GM19351 (cell line): ENCODE data around the gene PPP1R7.

Experiments
- ATAC-seq: cut with Tn5 transposase; IDR thresholded peaks from one replicate; pipeline ENCODE4 v1.9.1; 2021; ENCODE audit warnings: mild to moderate bottlenecking, moderate library complexity; ENCODE audit not compliant: unreplicated experiment

Gene PPP1R7

DNA sequence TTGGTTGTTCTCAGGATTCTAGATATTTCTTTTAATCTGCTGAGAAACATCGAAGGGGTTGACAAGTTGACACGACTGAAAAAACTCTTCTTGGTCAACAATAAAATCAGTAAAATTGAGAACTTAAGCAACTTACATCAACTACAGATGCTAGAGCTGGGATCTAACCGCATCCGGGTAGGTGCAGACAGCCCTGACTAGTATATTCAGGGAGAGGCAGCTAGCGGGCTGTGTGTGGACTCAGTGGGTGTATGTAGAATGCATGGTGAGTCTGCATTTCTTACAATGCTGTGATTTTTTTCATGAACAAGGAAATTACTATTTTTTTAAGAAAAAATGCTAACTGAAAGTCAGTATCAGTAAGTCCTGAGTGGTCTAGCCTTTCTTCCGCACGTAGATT is 10.1 kb downstream of the PPP1R7 start:
- no peak for ATAC-seq

DNA sequence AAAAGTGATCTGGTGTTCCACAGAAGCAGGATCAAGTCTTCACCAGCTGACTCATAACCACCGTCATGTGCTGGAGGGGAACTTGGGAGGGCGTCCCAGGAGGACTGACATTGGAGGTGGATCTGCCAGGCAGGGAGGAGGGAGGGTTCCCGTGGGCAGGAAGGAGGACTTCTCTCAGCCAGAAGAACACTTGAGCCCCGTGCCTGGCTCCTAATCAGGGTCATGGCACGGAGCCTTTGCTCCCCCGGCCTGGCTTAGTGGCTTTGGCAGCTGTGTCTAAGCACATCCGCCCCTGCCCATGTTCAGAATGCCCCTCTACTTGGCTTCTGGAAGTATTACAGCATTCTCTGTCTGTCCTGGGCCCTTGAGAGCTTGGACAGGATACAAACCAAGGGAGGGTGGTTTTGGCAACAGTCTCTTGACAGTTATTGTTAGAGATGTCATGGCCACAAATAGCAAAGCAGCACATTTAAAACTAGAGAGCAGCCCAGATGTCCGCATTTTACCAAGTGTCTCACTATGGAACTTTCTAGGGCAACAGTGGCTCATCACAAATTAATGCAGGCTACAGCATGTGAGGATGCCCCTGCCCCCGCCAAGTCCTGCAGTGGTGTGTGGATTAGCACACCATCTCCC is 11.5 kb downstream of the PPP1R7 start:
- no peak for ATAC-seq

DNA sequence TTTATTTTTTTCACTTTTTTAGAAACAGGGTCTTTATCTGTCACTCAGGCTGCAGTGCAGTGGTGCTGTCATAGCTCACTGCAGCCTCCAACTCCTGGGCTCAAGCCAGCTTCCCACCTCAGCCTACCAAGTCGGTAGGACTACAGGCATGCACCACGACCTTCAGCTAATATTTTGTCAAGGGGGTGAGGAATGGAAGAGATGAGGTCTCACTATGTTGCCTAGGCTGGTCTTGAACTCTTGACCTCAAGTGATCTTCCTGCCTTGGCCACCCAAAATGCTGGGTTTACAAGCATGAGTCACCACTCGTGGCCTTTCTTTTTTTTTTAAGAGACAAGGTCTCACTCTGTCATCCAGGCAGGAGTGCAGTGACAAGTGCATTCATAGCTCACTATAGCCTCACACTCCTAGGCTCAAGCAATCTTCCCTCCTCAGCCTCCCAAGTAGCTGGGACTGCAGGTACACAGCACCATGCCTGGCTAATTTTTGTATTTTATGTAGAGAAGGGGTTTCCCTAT is 13.4 kb downstream of the PPP1R7 start:
- no peak for ATAC-seq

DNA sequence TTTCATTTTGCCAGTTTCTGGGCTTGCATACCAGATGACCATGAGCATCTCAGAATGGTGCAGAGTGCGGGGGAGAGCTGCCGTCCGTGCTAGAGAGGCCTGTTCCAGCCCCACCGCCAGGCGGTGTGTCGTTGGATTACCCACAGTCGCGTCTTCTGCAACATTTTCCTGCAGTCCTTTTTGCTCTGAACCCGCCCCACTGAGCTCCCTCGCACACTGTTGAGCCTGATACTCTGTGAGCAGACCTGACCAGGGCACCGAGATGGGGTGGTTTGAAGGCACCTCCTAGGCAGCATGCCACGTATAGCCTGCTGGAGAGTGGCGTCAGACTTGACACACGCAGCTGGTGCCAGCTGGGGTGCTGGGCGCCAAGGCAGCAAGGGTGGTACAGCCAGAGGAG is 18.1 kb downstream of the PPP1R7 start:
- no peak for ATAC-seq

DNA sequence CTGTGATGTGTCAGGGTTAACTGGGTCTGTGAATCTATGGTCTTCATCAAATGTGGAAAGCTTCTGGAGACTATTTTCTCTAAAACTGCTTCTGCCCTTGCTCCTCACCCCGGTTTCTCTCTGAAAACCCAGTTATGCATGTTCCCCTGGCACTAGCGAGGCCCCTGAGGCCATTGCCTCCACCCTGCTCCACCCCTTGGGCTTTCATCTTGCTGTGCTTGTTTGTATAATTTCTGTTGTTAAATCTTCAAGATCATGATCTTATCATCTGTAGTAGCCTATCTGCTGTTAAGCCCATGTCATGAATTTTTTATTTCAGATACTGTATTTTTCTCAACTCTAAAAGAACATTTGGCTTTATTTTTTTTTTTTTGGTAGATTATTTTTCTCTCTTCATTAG is 23.3 kb downstream of the PPP1R7 start:
- ATAC-seq = no peak

DNA sequence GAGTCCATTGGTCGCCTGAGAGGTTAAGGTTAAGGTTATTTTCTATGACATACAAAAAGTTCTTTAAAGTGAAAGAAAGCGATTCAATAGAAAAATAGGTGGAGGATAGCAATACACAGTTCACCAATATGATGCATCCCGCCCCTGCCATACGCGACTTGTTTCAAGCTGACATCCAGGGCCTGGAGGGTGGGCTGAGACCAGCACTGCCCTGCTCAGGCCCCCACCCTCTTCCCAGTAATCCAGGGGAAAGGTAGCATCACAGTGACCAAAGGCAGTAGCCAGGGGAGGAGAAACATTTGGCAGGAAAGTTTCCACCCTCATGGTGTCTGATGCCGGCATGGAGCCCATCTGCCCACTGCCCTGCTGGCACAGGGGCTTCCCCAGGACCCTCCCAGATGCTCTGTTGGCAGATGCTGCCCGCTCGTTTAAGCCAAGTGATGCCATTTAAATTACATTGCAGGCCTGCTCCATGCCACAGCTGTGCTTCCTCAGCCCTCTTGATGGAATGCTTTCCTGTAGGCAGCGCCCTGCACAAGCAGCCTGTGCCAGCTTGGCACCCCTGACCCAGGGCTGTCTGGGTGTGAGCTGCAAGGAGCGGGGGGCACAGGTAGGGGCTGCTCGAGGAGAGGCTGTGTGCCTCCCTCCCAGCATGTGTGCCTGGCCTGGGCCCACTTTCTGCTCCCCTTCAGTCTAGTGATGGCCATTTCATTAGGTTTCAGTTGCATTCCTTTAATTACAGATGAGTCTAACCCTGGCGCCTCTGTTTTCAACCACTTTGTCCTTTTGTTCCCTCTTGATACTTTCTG is 27.5 kb downstream of the PPP1R7 start:
- ATAC-seq = no peak

DNA sequence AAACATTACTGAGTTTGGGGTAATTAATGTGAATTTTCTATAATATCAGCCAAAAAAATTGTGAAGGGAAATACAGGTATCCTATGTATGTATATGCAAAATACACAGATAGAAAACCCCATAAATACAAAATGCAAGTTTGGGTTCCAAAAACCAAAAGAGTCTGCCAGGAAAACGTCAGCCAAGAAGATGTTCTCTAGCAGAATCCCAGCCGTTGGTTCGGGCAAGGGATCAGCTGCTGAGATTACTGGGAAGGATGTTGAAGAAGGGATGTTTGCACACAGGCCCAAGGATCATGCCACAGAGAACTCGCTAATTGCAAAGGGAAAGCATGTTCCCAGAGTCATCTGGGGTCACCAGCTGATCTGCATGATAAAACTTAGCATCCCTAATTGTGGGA is 28.7 kb downstream of the PPP1R7 start:
- no peak for ATAC-seq

DNA sequence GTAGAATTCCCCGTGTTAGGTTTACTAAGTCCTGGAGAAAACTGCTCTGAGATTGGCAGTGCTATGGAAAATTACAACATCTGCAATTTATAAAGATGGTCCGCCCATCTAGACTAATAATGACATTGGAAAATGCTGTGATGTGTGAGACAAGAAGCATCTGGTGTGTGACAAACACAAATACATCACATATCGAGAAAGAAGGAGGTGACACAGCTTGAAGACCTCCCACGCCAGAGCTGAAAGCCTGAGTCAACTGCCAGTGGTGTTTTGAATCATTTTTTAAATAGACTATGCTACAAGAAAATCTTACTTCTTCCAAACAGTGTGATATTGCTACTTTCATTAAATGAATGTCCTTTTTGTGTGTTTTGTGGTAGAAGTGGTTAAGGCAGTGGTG is 29.6 kb downstream of the PPP1R7 start:
- ATAC-seq = no peak

DNA sequence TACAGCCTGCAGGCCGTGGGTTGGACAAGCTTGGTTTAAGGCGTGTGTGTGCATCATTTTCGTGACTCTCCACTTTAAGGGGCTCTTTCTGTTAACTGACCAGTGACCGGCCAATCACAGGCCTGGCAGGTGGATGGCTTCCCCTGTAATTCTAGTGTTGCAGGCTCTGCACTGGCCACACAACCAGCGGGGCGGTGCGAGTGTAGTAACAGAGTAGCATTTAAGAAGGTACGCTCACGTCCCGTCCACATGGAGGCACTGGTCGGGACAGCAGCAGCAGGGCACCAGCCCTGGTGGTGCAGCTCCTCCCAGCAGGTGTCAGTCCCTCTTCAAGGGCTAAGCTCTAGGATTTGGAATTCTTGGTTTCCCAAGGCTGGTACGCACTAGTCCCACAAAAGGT is 30.2 kb downstream of the PPP1R7 start:
- ATAC-seq = no peak

DNA sequence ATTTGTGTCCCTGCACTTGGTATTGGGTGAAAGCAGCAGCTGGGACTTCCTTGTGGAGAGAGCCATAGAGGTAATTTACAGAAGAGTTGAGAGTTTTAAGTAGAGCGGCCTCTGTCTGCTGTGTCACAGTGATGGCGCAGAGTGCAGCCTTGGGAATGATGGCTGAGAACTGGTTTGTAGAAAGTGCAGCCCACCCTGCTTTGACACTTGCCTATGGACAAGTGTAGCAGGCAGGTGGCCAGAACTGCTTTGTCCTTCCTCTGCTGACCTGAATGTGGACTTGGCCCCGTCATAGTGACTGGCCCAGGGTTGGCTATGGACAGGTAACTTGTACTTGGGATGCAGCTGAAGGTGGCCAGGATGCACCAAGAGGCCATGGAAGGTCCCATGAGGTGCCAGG is 31.9 kb downstream of the PPP1R7 start:
- ATAC-seq = no peak

DNA sequence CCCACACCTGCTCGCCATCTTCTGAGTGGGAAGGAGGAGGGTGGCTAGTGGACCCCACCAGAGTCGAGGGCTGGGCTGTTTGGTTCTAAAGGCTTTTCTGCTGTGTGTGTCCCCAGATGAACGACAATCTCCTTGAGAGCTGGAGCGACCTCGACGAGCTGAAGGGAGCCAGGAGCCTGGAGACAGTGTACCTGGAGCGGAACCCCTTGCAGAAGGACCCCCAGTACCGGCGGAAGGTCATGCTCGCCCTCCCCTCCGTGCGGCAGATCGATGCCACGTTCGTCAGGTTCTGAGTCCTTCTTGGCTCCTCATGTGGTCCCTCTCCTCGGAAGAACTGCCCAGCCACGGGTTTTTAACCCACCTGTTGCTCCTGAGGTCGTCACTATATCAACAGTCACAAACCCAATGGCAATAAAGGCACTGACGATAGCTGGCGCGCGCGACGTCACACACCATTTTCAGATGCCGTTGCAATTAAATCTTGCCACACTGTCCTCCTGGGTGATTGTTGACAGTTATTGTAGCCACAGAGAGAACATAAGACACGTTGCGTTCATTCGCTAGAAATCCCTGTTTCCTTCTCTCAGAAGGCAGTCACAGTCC is 32.4 kb downstream of the PPP1R7 start:
- no peak for ATAC-seq

DNA sequence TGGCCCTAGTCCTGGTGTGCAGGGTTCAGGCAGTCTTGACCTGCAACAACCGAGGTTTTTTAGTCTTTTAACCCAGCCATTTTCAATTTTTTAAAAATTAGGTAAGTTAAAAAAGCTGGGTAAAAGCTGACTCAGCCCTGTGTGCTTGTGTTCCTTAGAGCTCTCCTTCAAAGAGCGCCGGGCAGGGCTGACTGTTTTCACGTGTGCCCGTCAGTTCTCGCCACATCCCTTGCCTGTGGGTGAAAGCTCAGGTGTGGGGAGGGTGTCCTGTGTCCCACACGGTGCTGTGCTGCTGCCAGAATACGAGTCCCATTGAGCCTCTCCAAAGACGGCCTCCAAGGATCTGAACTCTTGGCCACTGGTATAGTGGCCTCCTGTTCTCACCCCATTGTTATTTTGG is 33.0 kb downstream of the PPP1R7 start:
- no peak for ATAC-seq

DNA sequence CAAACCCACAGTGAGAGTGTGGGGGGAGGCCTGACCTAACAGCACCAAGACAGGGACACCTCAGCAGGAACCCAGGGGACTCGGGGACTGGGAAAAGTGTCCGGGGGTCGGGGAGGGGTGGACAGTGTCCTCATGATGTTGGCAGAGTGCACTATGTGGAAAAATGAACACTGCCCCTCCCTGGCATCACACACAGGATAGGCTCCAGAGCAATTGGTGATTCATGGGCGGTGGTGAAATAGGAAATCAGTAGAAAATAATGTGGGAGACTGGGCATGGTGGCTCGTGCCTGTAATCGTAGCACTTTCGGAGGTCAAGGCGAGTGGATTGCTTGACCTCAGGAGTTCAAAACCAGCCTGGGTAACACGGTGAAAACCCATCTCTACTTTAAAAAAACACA is 34.6 kb downstream of the PPP1R7 start:
- ATAC-seq = no peak

DNA sequence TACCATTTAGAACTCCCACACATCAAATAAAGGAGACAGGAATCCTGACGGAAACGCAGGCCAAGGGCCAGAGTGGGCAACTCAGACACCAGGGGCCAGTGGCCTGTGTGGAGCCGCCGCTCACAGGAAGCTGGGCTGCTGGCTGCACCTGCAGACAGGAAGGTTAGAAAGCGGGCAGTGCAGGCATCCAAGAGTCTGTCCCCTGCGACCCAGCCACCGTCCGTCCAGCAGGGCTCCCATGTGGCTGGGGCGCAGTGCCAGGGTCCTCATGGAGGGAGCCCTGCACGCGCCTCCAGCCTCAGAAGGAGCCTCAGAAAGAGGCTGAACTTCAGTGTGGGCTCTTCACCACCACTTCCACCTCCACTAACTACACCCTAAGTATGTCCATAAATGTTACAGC is 35.7 kb downstream of the PPP1R7 start:
- ATAC-seq = no peak

DNA sequence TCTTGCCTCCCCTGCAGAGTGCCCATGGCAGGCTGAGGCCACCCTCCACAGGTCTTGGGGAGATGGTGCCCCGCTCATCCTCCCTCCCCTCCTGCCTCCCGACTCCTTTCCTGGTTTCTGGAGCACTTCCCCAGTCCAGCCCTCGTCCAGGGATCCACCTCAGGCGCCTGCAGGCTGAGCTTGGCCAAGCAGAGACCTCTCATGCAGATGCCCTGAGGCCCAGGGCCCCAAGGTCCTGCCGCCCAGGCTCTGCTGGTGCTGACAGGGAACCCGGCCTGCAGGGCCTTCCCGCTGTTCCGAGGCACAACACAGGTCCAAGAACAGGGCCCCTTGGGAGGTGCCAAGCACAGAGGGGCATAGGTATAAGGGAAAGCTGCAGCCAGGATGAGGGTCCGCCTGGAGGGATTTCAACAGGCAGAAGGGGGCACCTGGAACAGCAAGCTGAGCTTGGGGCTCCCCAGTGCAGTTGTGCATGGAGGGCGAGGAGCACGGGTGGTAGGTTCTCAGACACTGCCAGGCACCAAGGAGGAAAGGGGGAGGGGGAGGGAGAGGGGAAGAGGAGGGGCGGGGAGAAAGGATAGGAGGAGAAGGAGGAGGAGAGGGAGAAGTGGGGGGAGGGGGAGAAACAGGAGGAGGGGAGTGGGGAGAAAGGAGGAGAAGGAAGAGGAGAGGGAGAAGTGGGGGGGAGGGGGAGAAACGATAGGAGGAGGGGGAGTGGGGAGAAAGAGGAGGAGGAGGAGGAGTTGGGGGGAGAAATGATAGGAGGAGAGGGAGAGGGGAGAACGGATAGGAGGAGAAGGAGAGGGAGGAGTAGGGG is 37.0 kb downstream of the PPP1R7 start:
- ATAC-seq = no peak

DNA sequence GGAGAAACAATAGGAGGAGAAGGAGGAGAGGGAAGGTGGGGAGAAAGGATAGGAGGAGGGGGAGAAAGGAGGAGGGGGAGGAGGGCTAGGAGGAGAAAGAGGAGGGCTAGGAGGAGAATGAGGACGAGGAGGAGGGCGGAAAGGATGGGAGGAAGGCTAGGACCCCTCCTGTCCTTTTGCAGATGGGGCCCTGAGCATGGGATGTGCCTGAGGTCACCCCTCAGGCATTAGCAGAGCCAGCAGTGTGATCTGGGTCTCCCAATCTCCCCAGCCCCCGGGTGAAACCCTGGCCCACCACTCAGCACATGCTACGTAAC is 37.6 kb downstream of the PPP1R7 start:
- no peak for ATAC-seq

DNA sequence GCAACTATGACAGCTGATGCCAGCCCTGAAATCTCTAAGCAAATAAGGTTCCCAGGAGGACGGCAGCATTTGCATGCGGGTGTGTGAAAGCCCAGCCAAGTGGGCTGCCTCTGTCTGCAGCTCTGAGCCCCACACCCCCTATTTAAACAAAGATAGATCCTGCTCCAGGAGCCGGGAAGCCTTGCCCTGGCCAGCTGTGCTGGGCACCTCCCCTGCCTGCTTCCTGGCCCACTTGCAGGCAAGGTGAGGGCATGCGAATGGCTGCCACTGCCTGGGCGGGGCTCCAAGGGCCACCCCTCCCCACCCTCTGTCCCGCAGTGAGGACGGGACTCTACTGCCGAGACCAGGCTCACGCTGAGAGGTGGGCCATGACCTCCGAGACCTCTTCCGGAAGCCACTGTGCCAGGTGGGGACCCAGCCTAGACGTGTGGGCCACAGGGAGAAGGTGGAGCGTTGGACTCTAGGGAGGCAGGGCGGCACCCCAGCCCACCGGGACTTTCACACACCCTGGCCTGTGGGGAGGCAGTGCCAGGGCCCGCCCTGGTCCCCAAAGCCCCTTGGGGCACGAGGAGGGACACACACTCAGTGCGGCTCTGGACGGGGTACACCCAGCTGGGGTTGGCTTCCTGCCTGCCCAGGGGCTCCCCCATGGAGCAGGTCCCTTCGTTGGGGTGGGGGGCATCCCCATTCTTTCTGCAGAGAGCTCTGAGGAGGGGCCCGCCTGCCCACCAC is 38.3 kb downstream of the PPP1R7 start, which contains the start of gene ANO7:
Gene ANO7, plus strand, starts transcription at position 317 of the 732 bp plus-strand sequence. CDS start 1,387 bp downstream, outside the sequence.
- ATAC-seq = no peak

DNA sequence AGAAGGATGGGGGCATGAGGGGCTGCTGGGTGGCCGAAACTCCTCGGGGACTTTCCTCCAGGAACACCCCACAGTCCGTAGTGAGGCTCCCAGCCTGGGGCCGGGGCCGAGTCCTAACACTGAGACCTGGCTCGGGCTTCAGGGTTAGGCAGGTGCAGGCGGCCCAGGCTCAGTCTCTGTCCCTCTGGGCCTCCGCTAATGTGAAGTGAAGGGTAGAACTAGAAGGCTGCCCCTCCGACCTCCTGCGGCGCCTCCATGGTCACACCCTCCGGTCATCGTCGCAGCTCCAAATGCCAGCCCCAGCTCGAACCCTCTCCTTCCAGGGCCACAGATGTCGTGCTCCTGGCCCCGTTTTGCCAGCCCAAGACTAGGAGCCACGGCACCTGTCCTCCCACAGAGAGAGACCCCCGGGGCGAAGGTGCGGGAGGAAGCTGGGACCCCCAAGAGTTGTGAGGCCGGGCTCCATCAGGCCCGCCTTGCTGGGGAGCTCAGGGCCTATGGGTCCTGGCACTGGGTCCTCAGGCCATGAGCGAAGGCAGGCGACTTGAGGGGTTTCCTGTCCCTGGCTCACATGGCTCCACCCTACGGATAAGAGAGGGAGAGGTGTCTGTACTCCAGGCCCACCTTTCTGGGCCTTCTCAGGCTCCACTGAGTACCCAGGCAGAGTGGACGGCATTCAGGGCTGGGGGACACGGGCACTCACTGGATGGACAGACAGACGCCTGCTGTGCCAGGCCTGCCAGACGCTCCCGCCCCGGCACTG is 39.0 kb downstream of the PPP1R7 start:
- ATAC-seq = no peak

DNA sequence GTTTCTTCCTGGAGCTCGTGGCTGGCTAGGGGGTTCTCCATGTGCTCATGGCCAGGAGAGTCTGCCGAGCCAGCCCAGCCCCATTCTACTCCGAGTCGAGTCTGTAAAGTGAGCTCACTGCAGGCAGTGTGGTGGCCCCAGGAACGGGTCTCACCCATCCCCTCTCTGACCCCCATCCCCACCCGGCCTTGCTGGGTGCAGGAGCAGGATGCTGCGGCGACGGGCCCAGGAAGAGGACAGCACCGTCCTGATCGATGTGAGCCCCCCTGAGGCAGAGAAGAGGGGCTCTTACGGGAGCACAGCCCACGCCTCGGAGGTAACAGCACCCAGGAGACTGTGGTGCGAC is 39.6 kb downstream of the PPP1R7 start:
- no peak for ATAC-seq
